HCT116 (cell line): ENCODE measurements around the gene TRPC6. TPM values are rescaled to one million over a fixed set of nuclear protein-coding genes. Genes with fewer than 3 reads are reported as not detected.

Source experiments
- ATAC-seq: fragments of 200-7000 bp; cut with Tn5 transposase; 2 replicates; pipeline ENCODE4 v1.9.1; 2020; ENCODE audit warnings: mild to moderate bottlenecking, moderate library complexity
- BruUV-seq: library from RNA; stranded (reverse); fragments of 400-500 nt; replicated peaks from 2 replicates; lab custom pipeline; 2021; lab: Mats Ljungman, UMichigan
- CTCF ChIA-PET: fragments of 300-600 bp; sonication (Branson Sonifier 250); formaldehyde crosslinking; loops from one replicate; lab custom pipeline; 2021; ENCODE audit warnings: antibody characterized with exemption; lab: Charles Lee
- POLR2A ChIA-PET: fragments of 300-600, 350-600 bp; sonication (Branson Sonifier 250); formaldehyde crosslinking; loops from one replicate; lab custom pipeline; 2021; ENCODE audit warnings: antibody characterized with exemption; lab: Charles Lee
- RAD21 ChIA-PET, 2 experiments: fragments of 300-600 bp; sonication (Branson Sonifier 250); formaldehyde crosslinking; loops; one replicate each; lab custom pipeline; 2023; ENCODE audit warnings: low total read pairs in 2 of 2; ENCODE audit not compliant: uncharacterized antibody in 2 of 2, unreplicated experiment in 2 of 2, low non-redundant PET in 1 of 2; lab: Charles Lee
- DNase-seq: peaks from one replicate; pipeline ENCODE4 v3.0.0-alpha.2; 2010; ENCODE audit warnings: low read depth, low spot score
- H2AFZ ChIP-seq: fragments of 200-600 bp; shearing (Covaris generic), sonication (generic); 2 replicates; pipeline ENCODE4 v1.6.1; 2017; ENCODE audit warnings: low read depth, mixed run types, mixed read lengths, antibody characterized with exemption, low read length; ENCODE audit not compliant: poor library complexity, severe bottlenecking
- H3K27ac ChIP-seq: 2 replicates; pipeline ENCODE4 v1.5.1; 2012; ENCODE audit warnings: low read depth, low read length
- H3K27me3 ChIP-seq: fragments of 200-600 bp; sonication (generic); 2 replicates; pipeline ENCODE4 v1.6.1; 2016; ENCODE audit warnings: mixed run types, low read length, mixed read lengths; ENCODE audit not compliant: insufficient read depth
- H3K36me3 ChIP-seq, 2 experiments: fragments of 200-500 bp in 1 of 2; fragments of 200-600 bp in 1 of 2; sonication (Bioruptor generic) in 1 of 2; sonication (generic) in 1 of 2; 2 replicates each; pipeline versions ENCODE4 v1.5.1 to v1.6.1; 2014 to 2016; ENCODE audit warnings: low read length in 2 of 2, inconsistent platforms in 1 of 2, mixed read lengths in 1 of 2, mixed run types in 1 of 2; ENCODE audit not compliant: insufficient read depth in 2 of 2, control insufficient read depth in 1 of 2
- H3K4me1 ChIP-seq, 2 experiments: fragments of 200-600 bp in 1 of 2; sonication (generic) in 1 of 2; 2 replicates each; pipeline versions ENCODE4 v1.5.1 to v1.6.1; 2012 to 2017; ENCODE audit warnings: low read length in 2 of 2, inconsistent platforms in 1 of 2, mild to moderate bottlenecking in 1 of 2, mixed read lengths in 1 of 2, mixed run types in 1 of 2, moderate library complexity in 1 of 2; ENCODE audit not compliant: insufficient read depth in 2 of 2, control insufficient read depth in 1 of 2
- H3K4me2 ChIP-seq: fragments of 200-600 bp; sonication (generic); 2 replicates; pipeline ENCODE4 v1.6.1; 2017; ENCODE audit warnings: mixed run types, low read length, mixed read lengths
- H3K4me3 ChIP-seq, 2 experiments: fragments of 200-600 bp in 1 of 2; sonication (generic) in 1 of 2; replicated peaks in 1 of 2; 2 replicates each; pipeline ENCODE4 v1.5.1; 2011 to 2016; ENCODE audit warnings: low read length in 2 of 2, control low read depth in 1 of 2, low read depth in 1 of 2, mild to moderate bottlenecking in 1 of 2, mixed read lengths in 1 of 2, mixed run types in 1 of 2
- H3K79me2 ChIP-seq: fragments of 200-600 bp; sonication (generic); 2 replicates; pipeline ENCODE4 v1.6.1; 2017; ENCODE audit warnings: mild to moderate bottlenecking, mixed run types, low read length, moderate library complexity, mixed read lengths; ENCODE audit not compliant: insufficient read depth
- H3K9ac ChIP-seq: fragments of 200-600 bp; sonication (generic); 2 replicates; pipeline ENCODE4 v1.6.1; 2016; ENCODE audit warnings: low read length, mixed read lengths
- H3K9me2 ChIP-seq: fragments of 200-600 bp; sonication (generic), shearing (Covaris generic); 2 replicates; pipeline ENCODE4 v1.6.1; 2017; ENCODE audit warnings: mixed run types, mild to moderate bottlenecking, moderate library complexity; ENCODE audit not compliant: insufficient read depth
- H3K9me3 ChIP-seq, 2 experiments: fragments of 200-500 bp in 1 of 2; fragments of 200-600 bp in 1 of 2; sonication (Bioruptor generic) in 1 of 2; sonication (generic) in 1 of 2; 2 replicates each; pipeline ENCODE4 v1.6.1; 2014 to 2017; ENCODE audit warnings: low read length in 2 of 2, mixed read lengths in 2 of 2, inconsistent platforms in 1 of 2, low read depth in 1 of 2, mild to moderate bottlenecking in 1 of 2, mixed run types in 1 of 2, moderate library complexity in 1 of 2; ENCODE audit not compliant: control insufficient read depth in 1 of 2, insufficient read depth in 1 of 2
- H4K20me1 ChIP-seq: fragments of 200-600 bp; sonication (generic), shearing (Covaris generic); 2 replicates; pipeline ENCODE4 v1.6.1; 2017; ENCODE audit warnings: mixed run types, mild to moderate bottlenecking, moderate library complexity; ENCODE audit not compliant: insufficient read depth
- CTCF ChIP-seq, 3 experiments: fragments of 200-600 bp in 1 of 3; sonication (generic) in 1 of 3; IDR thresholded peaks in 2 of 3; conservative IDR thresholded peaks in 1 of 3; 2 replicates each; pipeline ENCODE4 v1.5.1; 2012 to 2017; ENCODE audit warnings: low read depth in 2 of 3, low read length in 2 of 3, antibody characterized with exemption in 1 of 3, borderline replicate concordance in 1 of 3, control low read depth in 1 of 3, mild to moderate bottlenecking in 1 of 3, mixed read lengths in 1 of 3, mixed run types in 1 of 3, moderate library complexity in 1 of 3; ENCODE audit not compliant: insufficient read depth in 1 of 3
- MAX ChIP-seq: IDR thresholded peaks from 2 replicates; pipeline ENCODE4 v1.6.1; 2012
- POLR2A ChIP-seq: IDR thresholded peaks from 2 replicates; pipeline ENCODE4 v1.7.0; 2011; ENCODE audit warnings: borderline replicate concordance; ENCODE audit not compliant: insufficient read depth, insufficient read length; ENCODE audit errors: extremely low read depth
- POLR2AphosphoS5 ChIP-seq: IDR thresholded peaks from 2 replicates; pipeline ENCODE4 v1.6.1; 2011; ENCODE audit warnings: mild to moderate bottlenecking, low read depth, low read length, moderate library complexity
- RAD21 ChIP-seq: IDR thresholded peaks from 2 replicates; pipeline ENCODE4 v1.6.1; 2012; ENCODE audit warnings: low read depth, mild to moderate bottlenecking
- REST ChIP-seq: IDR thresholded peaks from 2 replicates; pipeline ENCODE4 v1.6.1; 2012; ENCODE audit warnings: low read depth
- SIN3A ChIP-seq: IDR thresholded peaks from 2 replicates; pipeline ENCODE4 v1.6.1; 2012; ENCODE audit warnings: low read depth
- SP1 ChIP-seq: IDR thresholded peaks from 2 replicates; pipeline ENCODE4 v1.6.1; 2012; ENCODE audit warnings: low read depth
- SRF ChIP-seq: IDR thresholded peaks from 2 replicates; pipeline ENCODE4 v1.6.1; 2012; ENCODE audit warnings: low read depth
- TCF7L2 ChIP-seq: IDR thresholded peaks from 2 replicates; pipeline ENCODE4 v1.7.0; 2011; ENCODE audit warnings: borderline replicate concordance, inconsistent platforms; ENCODE audit not compliant: insufficient read depth, insufficient read length; ENCODE audit errors: extremely low read depth
- YY1 ChIP-seq: IDR thresholded peaks from 2 replicates; pipeline ENCODE4 v1.6.1; 2011; ENCODE audit warnings: low read length, low read depth, moderate library complexity, mild to moderate bottlenecking; ENCODE audit not compliant: insufficient replicate concordance; ENCODE audit errors: extremely low read depth
- ZNF274 ChIP-seq: fragments of 200-500 bp; sonication (Bioruptor generic); IDR thresholded peaks from 2 replicates; pipeline ENCODE4 v1.6.1; 2014; ENCODE audit warnings: mild to moderate bottlenecking, low read depth, low read length, inconsistent platforms
- intact Hi-C: fragments of 100-400 bp; cut with micrococcal nuclease; formaldehyde crosslinking; loops from 2 replicates; pipeline ENCODE4 v1.10.0; 2022
- total RNA-seq: library from RNA; stranded (reverse); gene quantifications from one replicate; pipeline ENCODE4 v1.2.1, GENCODE V29; 2021; ENCODE audit not compliant: unreplicated experiment
- TF ChIP-seq, protein P1 (sequence below): IDR thresholded peaks from 2 replicates; pipeline ENCODE4 v1.6.1; 2012

Gene TRPC6
- total RNA-seq, 1 experiment from 2014 or later = not detected

DNA sequence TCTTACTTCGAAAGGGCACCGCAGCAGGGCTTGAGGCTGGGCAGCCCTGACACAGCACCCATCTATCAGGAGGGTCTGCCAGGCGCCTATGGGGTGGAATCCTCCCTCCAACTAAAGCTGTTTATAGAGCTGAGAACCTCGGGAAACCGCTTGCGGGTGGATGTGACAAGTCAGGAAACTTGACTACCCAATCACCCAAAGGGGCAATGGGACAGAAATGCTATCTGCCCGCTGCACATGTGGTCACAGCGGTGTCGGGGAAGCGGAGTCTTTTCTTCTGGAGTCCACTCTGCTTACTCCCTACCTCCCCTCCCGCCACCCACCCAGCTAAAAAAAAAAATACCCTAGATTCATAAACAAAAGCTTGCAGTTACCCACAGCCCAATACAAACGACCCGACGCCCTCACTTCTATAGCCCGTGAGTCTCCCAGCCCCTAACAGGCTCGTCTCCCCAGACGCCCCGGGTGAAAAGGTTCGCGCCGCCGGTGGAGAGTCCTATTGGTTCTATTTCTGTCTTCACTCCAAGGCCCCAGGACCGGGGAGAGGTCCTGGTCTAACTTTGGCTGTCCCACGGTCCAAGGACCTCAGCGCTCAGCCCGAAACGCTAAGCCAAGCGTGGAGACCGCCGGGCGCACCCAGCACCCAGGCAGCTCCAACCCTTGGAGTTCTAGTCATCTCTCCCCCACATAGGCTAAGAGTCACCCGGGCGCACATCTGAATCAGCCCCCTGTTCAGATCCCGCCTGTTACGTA is 1.4 kb downstream of the TRPC6 start (continued):
- TF ChIP-seq SP1 (no peak), TCF7L2 (no peak)

GRCh38 chr11:101577461-101577860 is 6.3 kb downstream of the TRPC6 start:
- Histone ChIP-seq H3K4me3 (no peak overlapping the region), H3K27me3 (no peaks in the 10 kb centered on the region), H4K20me1 (no peaks in the 10 kb centered on the region), H3K4me2 (no peak overlapping the region), H2AFZ (no peak overlapping the region), H3K4me1 (no peaks in the 10 kb centered on the region), H3K27ac (no peak overlapping the region), H3K9me2 (no peaks in the 10 kb centered on the region), H3K79me2 (no peaks in the 10 kb centered on the region), H3K36me3 (no peaks in the 10 kb centered on the region), H3K9me3 (no peaks in the 10 kb centered on the region), H3K9ac (no peak overlapping the region)
- BruUV-seq = no TSS peak
- ATAC-seq (no peak), DNase-seq (no peak)
- intact Hi-C loops = no loop called here
- ChIA-PET CTCF (no interaction called here), POLR2A (no interaction called here), RAD21 (no interaction called here)
- no peak for TF ChIP-seq ZNF274
- no peak for TF ChIP-seq POLR2AphosphoS5
- no peak for TF ChIP-seq CTCF (IDR thresholded peaks at IDR 0.05 in 2 of 3, conservative IDR thresholded peaks at IDR 0.05 in 1 of 3; ENCODE audit: borderline replicate concordance in 1 of 3, insufficient read depth in 1 of 3, low read depth in 2 of 3, low read length in 2 of 3)
- TF ChIP-seq, protein P1, sequence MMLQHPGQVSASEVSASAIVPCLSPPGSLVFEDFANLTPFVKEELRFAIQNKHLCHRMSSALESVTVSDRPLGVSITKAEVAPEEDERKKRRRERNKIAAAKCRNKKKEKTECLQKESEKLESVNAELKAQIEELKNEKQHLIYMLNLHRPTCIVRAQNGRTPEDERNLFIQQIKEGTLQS = no peak
- no peak for TF ChIP-seq RAD21
- TF ChIP-seq YY1 = no peak
- no peak for TF ChIP-seq SIN3A
- TF ChIP-seq SRF = no peak
- TF ChIP-seq REST = no peak
- no peak for TF ChIP-seq POLR2A
- TF ChIP-seq MAX = no peak
